NCI-H2081 (cell line): ENCODE data around the gene USP36.

Source experiments
- DNase-seq, 2 experiments: peaks; one replicate each; lab custom pipeline; 2025; lab: John Stamatoyannopoulos, UW

The USP36 gene

GRCh38 chr17:78815696-78816095, 24.9 kb downstream of the USP36 start:
- no peak for DNase-seq

GRCh38 chr17:78812855-78813254, 27.8 kb downstream of the USP36 start:
- no peak for DNase-seq

- DNase-seq = no peak
These were observed 32.5 kb downstream of the USP36 start for GRCh38 chr17:78808163-78808562.

GRCh38 chr17:78806451-78806850, 34.2 kb downstream of the USP36 start:
- DNase-seq = no peak

GRCh38 chr17:78805301-78805700, 35.3 kb downstream of the USP36 start:
- DNase-seq = no peak

GRCh38 chr17:78804777-78805176, 35.8 kb downstream of the USP36 start:
- no peak for DNase-seq

- DNase-seq = no peak
These were observed 37.3 kb downstream of the USP36 start for GRCh38 chr17:78803186-78803845.

- no peak for DNase-seq
These were observed 38.2 kb downstream of the USP36 start for GRCh38 chr17:78802459-78802858.

GRCh38 chr17:78802008-78802407, 38.6 kb downstream of the USP36 start:
- DNase-seq = no peak

- no peak for DNase-seq
These were observed 40.3 kb downstream of the USP36 start for GRCh38 chr17:78800132-78800931.

GRCh38 chr17:78798695-78799559, 41.7 kb downstream of the USP36 start:
- DNase-seq = peak in 1 of 2 experiments; percentile 25

- no peak for DNase-seq
These were observed 42.7 kb downstream of the USP36 start for GRCh38 chr17:78797691-78798585.

GRCh38 chr17:78797213-78797612, 43.4 kb downstream of the USP36 start:
- no peak for DNase-seq

- DNase-seq = no peak
These were observed 44.1 kb downstream of the USP36 start for GRCh38 chr17:78796517-78796900.

- DNase-seq = no peak
These were observed 44.6 kb downstream of the USP36 start for GRCh38 chr17:78795861-78796516.

- DNase-seq = no peak
These were observed 45.6 kb downstream of the USP36 start for GRCh38 chr17:78794864-78795640.

- DNase-seq = no peak
These were observed 46.2 kb downstream of the USP36 start for GRCh38 chr17:78794399-78794798.

- DNase-seq = no peak
These were observed 46.6 kb downstream of the USP36 start for GRCh38 chr17:78793968-78794367.

- no peak for DNase-seq
These were observed 47.2 kb downstream of the USP36 start for GRCh38 chr17:78793415-78793814.
